Tibial nerve (tissue), 4 donors: ENCODE measurements around the gene NKD1. TPM values are rescaled to one million over a fixed set of nuclear protein-coding genes. Genes with fewer than 3 reads are reported as not detected.
A peak's percentile ranks its signal among the peaks of the same experiment; 100 is the strongest.

Source experiments
- DNase-seq, 2 donors: peaks; one replicate each; pipeline ENCODE4 v3.0.0-alpha.2; 2019; ENCODE audit warnings: low spot score in 2 of 2
- H3K27ac ChIP-seq, 4 donors: fragments of 200-600 bp; sonication (generic) in 3 of 4; one replicate each; pipeline ENCODE4 v1.5.1; 2017 to 2019; ENCODE audit warnings: mild to moderate bottlenecking in 1 of 4
- H3K27me3 ChIP-seq, 2 donors: fragments of 200-600 bp; sonication (generic) in 1 of 2; one replicate each; pipeline versions ENCODE4 v1.5.1 to v1.6.0; 2017 to 2019
- H3K36me3 ChIP-seq, 3 donors: fragments of 200-600 bp; sonication (generic); one replicate each; pipeline ENCODE4 v1.5.1; 2018 to 2019
- H3K4me1 ChIP-seq, 4 donors: fragments of 200-600 bp; sonication (generic) in 3 of 4; one replicate each; pipeline ENCODE4 v1.5.1; 2017 to 2019
- H3K4me3 ChIP-seq, 4 donors: fragments of 200-600 bp; sonication (generic) in 3 of 4; one replicate each; pipeline ENCODE4 v1.5.1; 2017 to 2019; ENCODE audit warnings: mild to moderate bottlenecking in 1 of 4, moderate library complexity in 1 of 4
- H3K9me3 ChIP-seq, 4 donors: fragments of 200-600 bp; sonication (generic) in 3 of 4; one replicate each; pipeline ENCODE4 v1.5.1; 2017 to 2019
- CTCF ChIP-seq, 5 experiments: fragments of 200-600 bp in 3 of 5; fragments of 450-650 bp in 2 of 5; sonication (generic) in 3 of 5; IDR thresholded peaks; one replicate each; pipeline ENCODE4 v1.5.1; 2016 to 2019; ENCODE audit warnings: antibody characterized with exemption in 5 of 5, mild to moderate bottlenecking in 3 of 5, moderate library complexity in 2 of 5
- EP300 ChIP-seq, 2 donors: sonication (generic); formaldehyde crosslinking; IDR thresholded peaks; one replicate each; pipeline ENCODE4 v1.6.1; 2017; ENCODE audit warnings: antibody characterized with exemption in 2 of 2, mild to moderate bottlenecking in 1 of 2
- POLR2A ChIP-seq, 2 donors: fragments of 450-650 bp; IDR thresholded peaks; one replicate each; pipeline ENCODE4 v1.6.1; 2017; ENCODE audit warnings: antibody characterized with exemption in 2 of 2, mild to moderate bottlenecking in 2 of 2, moderate library complexity in 2 of 2
- WGBS, 2 donors: methylation state at CpG; one replicate each; pipeline ENCODE4 v1.1.5; 2018; 5-methylcytosine and 5-hydroxymethylcytosine counted together
- total RNA-seq, 4 donors: library from RNA; depleted of rRNA; stranded (reverse); fragments of >200 nt; gene quantifications; one replicate each; pipeline ENCODE4 v1.1.0, GENCODE V29; 2016

The NKD1 gene
- total RNA-seq, 4 donors from 2014 or later: 20.1 to 92.4 (median 43.1) TPM

- peaks cover 0 to 21% (median 3%) of the 10 kb centered on the region in 4 donors for H3K4me1 ChIP-seq
- no peak for DNase-seq
- no peak overlapping the region for H3K4me3 ChIP-seq
- H3K36me3 ChIP-seq: no peaks in the 10 kb centered on the region
- H3K27ac ChIP-seq: no peak overlapping the region
- peaks cover 0 to 33% of the 10 kb centered on the region in 2 donors for H3K27me3 ChIP-seq
- no peaks in the 10 kb centered on the region for H3K9me3 ChIP-seq
- TF ChIP-seq CTCF (IDR thresholded peaks at IDR 0.05) (no peak), EP300 (IDR thresholded peaks at IDR 0.05) (no peak), POLR2A (IDR thresholded peaks at IDR 0.05) (no peak)
- WGBS, 2 donors: 88 to 93% methylated on average over 2 of the region's 2 CpGs
Measured at GRCh38 chr16:50546125-50546524, 2.1 kb upstream of the NKD1 start.

- Histone ChIP-seq H3K9me3 (no peaks in the 10 kb centered on the region), H3K4me1 (peaks cover 0 to 21% (median 3%) of the 10 kb centered on the region in 4 donors), H3K4me3 (peak overlapping the region; percentile 53 to 94 (median 70)), H3K27ac (peak overlapping the region in 1 of 4 donors; percentile 55), H3K27me3 (peaks cover 0 to 33% of the 10 kb centered on the region in 2 donors), H3K36me3 (no peaks in the 10 kb centered on the region)
- peak in 4 of 5 experiments; percentile 9 to 25 (median 12) for TF ChIP-seq CTCF (IDR thresholded peaks at IDR 0.05)
- TF ChIP-seq POLR2A (IDR thresholded peaks at IDR 0.05): no peak
- 4 to 6% methylated on average over 35 to 50 of the region's 50 CpGs for WGBS, 2 donors
- no peak for DNase-seq
Measured at GRCh38 chr16:50547340-50548124, 664 bp upstream of the NKD1 start.

DNA sequence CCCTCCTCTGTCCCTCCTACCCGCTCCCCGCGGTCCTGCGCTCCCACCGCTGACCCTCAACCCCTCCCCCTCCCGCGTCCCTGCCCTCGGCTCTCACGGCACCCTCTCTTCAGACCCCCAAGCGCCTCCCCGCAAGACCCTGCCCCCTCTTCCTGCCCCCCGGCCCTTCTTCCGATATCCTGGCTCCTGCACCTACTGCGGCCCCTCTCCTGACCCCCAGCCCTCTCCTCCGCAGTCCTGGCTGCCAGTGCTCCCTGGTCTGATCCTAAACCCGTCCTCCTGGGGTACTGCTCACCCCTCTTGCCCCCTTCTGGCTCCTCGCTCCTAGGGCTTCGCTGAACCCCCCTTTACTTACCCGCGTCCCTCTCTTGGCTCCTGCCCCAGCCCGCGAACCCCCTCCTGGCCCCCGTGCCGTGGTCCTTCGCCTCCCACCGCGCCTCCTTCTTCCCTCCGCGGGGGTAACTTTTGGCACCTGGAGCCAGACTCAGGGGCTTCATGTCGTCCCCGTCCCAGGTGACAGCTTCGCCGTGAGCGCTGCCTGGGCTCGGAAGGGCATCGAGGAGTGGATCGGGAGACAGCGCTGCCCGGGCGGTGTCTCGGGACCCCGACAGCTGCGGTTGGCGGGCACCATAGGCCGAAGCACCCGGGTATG is 839 bp downstream of the NKD1 start:
- no peaks in the 10 kb centered on the region for H3K36me3 ChIP-seq
- H3K27me3 ChIP-seq: peaks cover 0 to 33% of the 10 kb centered on the region in 2 donors
- H3K9me3 ChIP-seq: peaks cover 0 to 4% (median 0%) of the 10 kb centered on the region in 4 donors
- H3K4me3 ChIP-seq: peak overlapping the region; percentile 44 to 94 (median 70)
- no peak for TF ChIP-seq CTCF (IDR thresholded peaks at IDR 0.05)
- TF ChIP-seq POLR2A (IDR thresholded peaks at IDR 0.05): no peak
- TF ChIP-seq EP300 (IDR thresholded peaks at IDR 0.05): no peak
- WGBS, 2 donors: 16 to 19% methylated on average over 41 to 45 of the region's 46 CpGs
- H3K27ac ChIP-seq: peak overlapping the region; percentile 39 to 88 (median 70)
- peaks cover 0 to 21% (median 3%) of the 10 kb centered on the region in 4 donors for H3K4me1 ChIP-seq
- no peak for DNase-seq

DNA sequence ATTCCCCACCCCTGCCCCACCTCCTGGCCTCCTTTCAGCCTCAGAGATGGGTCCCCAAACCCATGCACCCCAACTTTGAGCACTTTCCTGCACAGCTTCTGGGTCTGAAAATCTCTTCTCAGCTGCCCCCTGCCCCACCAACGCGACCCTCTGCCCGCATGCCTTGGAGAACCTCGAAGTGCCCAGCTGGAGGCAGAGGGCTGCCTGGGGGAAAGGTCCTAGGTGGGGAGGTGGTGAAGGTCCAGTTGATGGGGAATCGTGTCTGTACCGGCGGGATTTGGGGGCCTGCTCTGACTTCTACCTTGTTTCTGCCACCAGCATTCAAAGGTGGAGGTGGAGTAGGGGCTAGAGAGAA is 1.3 kb downstream of the NKD1 start:
- Histone ChIP-seq H3K36me3 (no peaks in the 10 kb centered on the region), H3K4me1 (peaks cover 0 to 21% (median 3%) of the 10 kb centered on the region in 4 donors), H3K9me3 (peaks cover 0 to 4% (median 0%) of the 10 kb centered on the region in 4 donors), H3K27me3 (peaks cover 0 to 33% of the 10 kb centered on the region in 2 donors), H3K4me3 (peak overlapping the region; percentile 44 to 94 (median 70)), H3K27ac (peak overlapping the region; percentile 39 to 88 (median 60))
- no peak for TF ChIP-seq POLR2A (IDR thresholded peaks at IDR 0.05)
- no peak for TF ChIP-seq CTCF (IDR thresholded peaks at IDR 0.05)
- no peak for TF ChIP-seq EP300 (IDR thresholded peaks at IDR 0.05)
- DNase-seq: no peak
- 57 to 60% methylated on average over 7 of the region's 7 CpGs for WGBS, 2 donors

GRCh38 chr16:50550035-50550434 is 1.8 kb downstream of the NKD1 start:
- no peak for DNase-seq
- peaks cover 0 to 22% (median 3%) of the 10 kb centered on the region in 4 donors for H3K4me1 ChIP-seq
- WGBS, 2 donors: 56 to 60% methylated on average over 8 of the region's 8 CpGs
- TF ChIP-seq EP300 (IDR thresholded peaks at IDR 0.05) (no peak), CTCF (IDR thresholded peaks at IDR 0.05) (no peak), POLR2A (IDR thresholded peaks at IDR 0.05) (no peak)
- peak overlapping the region; percentile 12 to 94 (median 55) for H3K4me3 ChIP-seq
- H3K27me3 ChIP-seq: peaks cover 0 to 33% of the 10 kb centered on the region in 2 donors
- H3K9me3 ChIP-seq: peaks cover 0 to 4% (median 0%) of the 10 kb centered on the region in 4 donors
- H3K27ac ChIP-seq: peak overlapping the region; percentile 39 to 88 (median 60)
- no peaks in the 10 kb centered on the region for H3K36me3 ChIP-seq
